K562 (cell line): ENCODE data around the gene MTA2. TPM values are rescaled to one million over a fixed set of nuclear protein-coding genes. Genes with fewer than 3 reads are reported as not detected.
A peak's percentile ranks its signal among the peaks of the same experiment; 100 is the strongest.

Source experiments
- ERF ChIP-seq: fragments of 450-650 bp; formaldehyde crosslinking; IDR thresholded peaks from 2 replicates; pipeline ENCODE4 v1.4.0; 2020; ENCODE audit warnings: mild to moderate bottlenecking, mixed read lengths
- ESRRB ChIP-seq: fragments of 250-450 bp; sonication (Bioruptor Pico); IDR thresholded peaks from 2 replicates; pipeline ENCODE4 v1.5.0; 2020; ENCODE audit warnings: mild to moderate bottlenecking, moderate library complexity, borderline replicate concordance
- NEUROD1 ChIP-seq: fragments of 150-350 bp; IDR thresholded peaks from 2 replicates; pipeline ENCODE4 v1.6.1; 2014; ENCODE audit warnings: borderline replicate concordance, low read length, low read depth; ENCODE audit not compliant: partially characterized antibody
- RBM14 ChIP-seq: fragments of 200-400 bp; formaldehyde crosslinking; IDR thresholded peaks from 2 replicates; pipeline ENCODE4 v1.6.1; 2018; ENCODE audit warnings: low read depth, mild to moderate bottlenecking, low read length, moderate library complexity, borderline replicate concordance; ENCODE audit not compliant: insufficient read depth
- ZBED1 ChIP-seq: IDR thresholded peaks from 2 replicates; pipeline ENCODE4 v1.6.1; 2014
- ZBTB17 ChIP-seq: fragments of 450-650 bp; formaldehyde crosslinking; IDR thresholded peaks from 2 replicates; pipeline ENCODE4 v1.4.0; 2020; ENCODE audit warnings: mild to moderate bottlenecking
- ZFP30 ChIP-seq: fragments of 250-450 bp; sonication (Bioruptor Pico); IDR thresholded peaks from 2 replicates; pipeline ENCODE4 v1.8.0; 2022; ENCODE audit warnings: moderate library complexity, mild to moderate bottlenecking, inconsistent platforms, borderline replicate concordance
- ZFP91 ChIP-seq: sonication (generic); formaldehyde crosslinking; IDR thresholded peaks from 2 replicates; pipeline ENCODE4 v1.8.0; 2022; ENCODE audit warnings: mild to moderate bottlenecking, missing genetic modification reagents
- ZFPM2 ChIP-seq: fragments of 250-450 bp; sonication (Bioruptor Pico); IDR thresholded peaks from 2 replicates; pipeline ENCODE4 v1.5.1; 2022; ENCODE audit warnings: mild to moderate bottlenecking
- ZNF165 ChIP-seq: fragments of 250-450 bp; sonication (Bioruptor Pico); IDR thresholded peaks from 2 replicates; pipeline ENCODE4 v1.4.0; 2020; ENCODE audit warnings: borderline replicate concordance
- polyA plus RNA-seq, 8 experiments: library from polyadenylated mRNA; depleted of rRNA in 4 of 8; stranded (reverse) in 5 of 8; unstranded in 3 of 8; fragments of >200 nt; fragmentation: Nextera tagmentation in 2 of 8; fragmentation: Illumina TruSeq in 1 of 8; extraction: Ambion mirVana in 2 of 8; extraction: Trizol in 1 of 8; gene quantifications; 2 replicates each; pipeline versions ENCODE4 v1.2.1 to v1.2.3, GENCODE V29; 2011 to 2014; ENCODE audit warnings: inconsistent platforms in 1 of 8, missing spikeins in 1 of 8
- total RNA-seq, 7 experiments: library from RNA; depleted of rRNA in 6 of 7; stranded (reverse); fragments of >200 nt in 6 of 7; fragmentation: Illumina TruSeq in 2 of 7; extraction: Trizol in 2 of 7; gene quantifications; 2 replicates each; pipeline versions ENCODE4 v1.2.1 to v1.2.3, GENCODE V29; 2011 to 2021; ENCODE audit warnings: low replicate concordance in 1 of 7
- TF ChIP-seq, protein P1 (sequence below): fragments of 250-450 bp; sonication (Bioruptor Pico); IDR thresholded peaks from 2 replicates; pipeline ENCODE4 v1.4.0; 2020; ENCODE audit warnings: mild to moderate bottlenecking, moderate library complexity
- TF ChIP-seq, protein P2 (sequence below): fragments of 450-650 bp; formaldehyde crosslinking; IDR thresholded peaks from 2 replicates; pipeline ENCODE4 v1.4.0; 2020; ENCODE audit warnings: mild to moderate bottlenecking, mixed read lengths
- TF ChIP-seq, protein P3 (sequence below): sonication (generic); formaldehyde crosslinking; IDR thresholded peaks from 2 replicates; pipeline ENCODE4 v1.8.1; 2023; ENCODE audit warnings: mild to moderate bottlenecking, missing genetic modification reagents

MTA2 gene
- total and polyA plus RNA-seq, 9 of the 15 experiments (the other 6 are each of a cell fraction or from before 2014, with no cell fraction given), result 6.2 to 220 (median 172) TPM

- TF ChIP-seq, protein P1, sequence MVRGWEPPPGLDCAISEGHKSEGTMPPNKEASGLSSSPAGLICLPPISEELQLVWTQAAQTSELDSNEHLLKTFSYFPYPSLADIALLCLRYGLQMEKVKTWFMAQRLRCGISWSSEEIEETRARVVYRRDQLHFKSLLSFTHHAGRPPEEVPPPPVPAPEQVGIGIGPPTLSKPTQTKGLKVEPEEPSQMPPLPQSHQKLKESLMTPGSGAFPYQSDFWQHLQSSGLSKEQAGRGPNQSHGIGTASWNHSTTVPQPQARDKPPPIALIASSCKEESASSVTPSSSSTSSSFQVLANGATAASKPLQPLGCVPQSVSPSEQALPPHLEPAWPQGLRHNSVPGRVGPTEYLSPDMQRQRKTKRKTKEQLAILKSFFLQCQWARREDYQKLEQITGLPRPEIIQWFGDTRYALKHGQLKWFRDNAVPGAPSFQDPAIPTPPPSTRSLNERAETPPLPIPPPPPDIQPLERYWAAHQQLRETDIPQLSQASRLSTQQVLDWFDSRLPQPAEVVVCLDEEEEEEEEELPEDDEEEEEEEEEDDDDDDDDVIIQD (CRISPR knock-in tag), result no peak
- TF ChIP-seq ZFPM2 (CRISPR knock-in tag) (no peak), RBM14 (no peak), ERF (CRISPR knock-in tag) (no peak), NEUROD1 (peak; percentile 85), ESRRB (CRISPR knock-in tag) (no peak), ZNF165 (CRISPR knock-in tag) (no peak), ZBED1 (no peak), ZBTB17 (0 out of 2 replicates have a peak, but pooled peaks have one; percentile 3), ZFP91 (CRISPR knock-in tag) (no peak), ZFP30 (CRISPR knock-in tag) (no peak)
- TF ChIP-seq, protein P2, sequence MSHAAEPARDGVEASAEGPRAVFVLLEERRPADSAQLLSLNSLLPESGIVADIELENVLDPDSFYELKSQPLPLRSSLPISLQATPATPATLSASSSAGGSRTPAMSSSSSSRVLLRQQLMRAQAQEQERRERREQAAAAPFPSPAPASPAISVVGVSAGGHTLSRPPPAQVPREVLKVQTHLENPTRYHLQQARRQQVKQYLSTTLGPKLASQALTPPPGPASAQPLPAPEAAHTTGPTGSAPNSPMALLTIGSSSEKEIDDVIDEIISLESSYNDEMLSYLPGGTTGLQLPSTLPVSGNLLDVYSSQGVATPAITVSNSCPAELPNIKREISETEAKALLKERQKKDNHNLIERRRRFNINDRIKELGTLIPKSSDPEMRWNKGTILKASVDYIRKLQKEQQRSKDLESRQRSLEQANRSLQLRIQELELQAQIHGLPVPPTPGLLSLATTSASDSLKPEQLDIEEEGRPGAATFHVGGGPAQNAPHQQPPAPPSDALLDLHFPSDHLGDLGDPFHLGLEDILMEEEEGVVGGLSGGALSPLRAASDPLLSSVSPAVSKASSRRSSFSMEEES (CRISPR knock-in tag), result no peak
- TF ChIP-seq, protein P3, sequence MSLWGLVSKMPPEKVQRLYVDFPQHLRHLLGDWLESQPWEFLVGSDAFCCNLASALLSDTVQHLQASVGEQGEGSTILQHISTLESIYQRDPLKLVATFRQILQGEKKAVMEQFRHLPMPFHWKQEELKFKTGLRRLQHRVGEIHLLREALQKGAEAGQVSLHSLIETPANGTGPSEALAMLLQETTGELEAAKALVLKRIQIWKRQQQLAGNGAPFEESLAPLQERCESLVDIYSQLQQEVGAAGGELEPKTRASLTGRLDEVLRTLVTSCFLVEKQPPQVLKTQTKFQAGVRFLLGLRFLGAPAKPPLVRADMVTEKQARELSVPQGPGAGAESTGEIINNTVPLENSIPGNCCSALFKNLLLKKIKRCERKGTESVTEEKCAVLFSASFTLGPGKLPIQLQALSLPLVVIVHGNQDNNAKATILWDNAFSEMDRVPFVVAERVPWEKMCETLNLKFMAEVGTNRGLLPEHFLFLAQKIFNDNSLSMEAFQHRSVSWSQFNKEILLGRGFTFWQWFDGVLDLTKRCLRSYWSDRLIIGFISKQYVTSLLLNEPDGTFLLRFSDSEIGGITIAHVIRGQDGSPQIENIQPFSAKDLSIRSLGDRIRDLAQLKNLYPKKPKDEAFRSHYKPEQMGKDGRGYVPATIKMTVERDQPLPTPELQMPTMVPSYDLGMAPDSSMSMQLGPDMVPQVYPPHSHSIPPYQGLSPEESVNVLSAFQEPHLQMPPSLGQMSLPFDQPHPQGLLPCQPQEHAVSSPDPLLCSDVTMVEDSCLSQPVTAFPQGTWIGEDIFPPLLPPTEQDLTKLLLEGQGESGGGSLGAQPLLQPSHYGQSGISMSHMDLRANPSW (CRISPR knock-in tag), result no peak
These were observed 48.4 kb downstream of the MTA2 start (continued) for GRCh38 chr11:62553080-62553838.
